HG03442 (cell line): ENCODE results near the gene FAAP100.
A peak's percentile ranks its signal among the peaks of the same experiment; 100 is the strongest.
"Not testable (repeated sequence)": the region's sequence is repeated elsewhere in the genome, so short reads cannot be mapped to it uniquely, and the experiment has no call there.

Experiments used
- ATAC-seq: cut with Tn5 transposase; IDR thresholded peaks from one replicate; pipeline ENCODE4 v1.9.1; 2021; ENCODE audit warnings: mild to moderate bottlenecking, moderate library complexity; ENCODE audit not compliant: unreplicated experiment

The FAAP100 gene, protein sequence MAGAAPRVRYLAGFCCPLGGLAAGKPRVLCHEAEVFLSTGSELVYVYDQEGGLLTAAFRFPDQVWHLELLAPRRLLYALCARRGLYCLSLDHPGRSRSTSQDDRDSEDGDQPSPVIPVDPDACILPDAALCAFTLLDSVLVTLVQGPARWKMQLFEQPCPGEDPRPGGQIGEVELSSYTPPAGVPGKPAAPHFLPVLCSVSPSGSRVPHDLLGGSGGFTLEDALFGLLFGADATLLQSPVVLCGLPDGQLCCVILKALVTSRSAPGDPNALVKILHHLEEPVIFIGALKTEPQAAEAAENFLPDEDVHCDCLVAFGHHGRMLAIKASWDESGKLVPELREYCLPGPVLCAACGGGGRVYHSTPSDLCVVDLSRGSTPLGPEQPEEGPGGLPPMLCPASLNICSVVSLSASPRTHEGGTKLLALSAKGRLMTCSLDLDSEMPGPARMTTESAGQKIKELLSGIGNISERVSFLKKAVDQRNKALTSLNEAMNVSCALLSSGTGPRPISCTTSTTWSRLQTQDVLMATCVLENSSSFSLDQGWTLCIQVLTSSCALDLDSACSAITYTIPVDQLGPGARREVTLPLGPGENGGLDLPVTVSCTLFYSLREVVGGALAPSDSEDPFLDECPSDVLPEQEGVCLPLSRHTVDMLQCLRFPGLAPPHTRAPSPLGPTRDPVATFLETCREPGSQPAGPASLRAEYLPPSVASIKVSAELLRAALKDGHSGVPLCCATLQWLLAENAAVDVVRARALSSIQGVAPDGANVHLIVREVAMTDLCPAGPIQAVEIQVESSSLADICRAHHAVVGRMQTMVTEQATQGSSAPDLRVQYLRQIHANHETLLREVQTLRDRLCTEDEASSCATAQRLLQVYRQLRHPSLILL

DNA sequence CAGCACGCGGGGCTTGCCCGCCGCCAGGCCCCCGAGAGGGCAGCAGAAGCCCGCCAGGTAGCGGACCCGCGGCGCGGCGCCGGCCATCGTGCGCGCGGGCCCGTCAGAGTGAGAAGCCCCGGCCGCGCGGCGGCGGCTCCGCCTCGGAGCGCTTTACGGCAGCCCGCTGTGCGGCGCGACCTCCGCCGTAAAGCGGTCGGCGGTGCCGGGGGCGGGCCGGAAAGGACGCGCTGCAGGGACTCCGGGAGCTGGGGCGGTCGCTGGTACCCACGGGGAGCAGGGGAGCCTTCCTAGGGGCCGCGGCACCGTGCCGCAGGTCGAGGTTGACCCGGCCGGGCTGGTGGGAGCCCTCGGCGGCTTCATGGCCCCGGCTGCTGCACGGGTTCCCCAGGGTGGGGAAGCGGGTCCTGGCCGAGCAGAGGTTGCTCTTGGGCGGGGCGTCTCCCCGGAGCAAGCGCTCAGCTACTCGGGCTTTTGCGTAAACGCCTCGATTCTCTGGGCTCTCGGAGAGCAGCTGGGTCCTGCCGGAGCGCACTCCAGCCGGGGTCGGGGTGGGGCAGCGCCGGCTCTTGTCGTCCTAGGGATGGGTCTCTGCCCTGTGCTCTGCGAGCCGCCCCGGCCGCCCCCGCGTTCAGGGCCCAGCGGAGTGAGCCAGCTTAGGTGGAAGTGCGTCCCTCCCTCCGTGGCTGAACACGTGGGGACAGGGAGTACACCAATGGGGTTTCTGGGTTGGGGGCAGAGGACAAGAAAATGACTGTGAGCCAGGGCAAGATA is at the start of gene FAAP100:
Gene FAAP100, minus strand, starts transcription at position 110 of the 774 bp plus-strand sequence. Its CDS starts 23 bp downstream, at position 87.
- peak; percentile 57 for ATAC-seq

GRCh38 chr17:81601525-81602120 is 49.5 kb upstream of the FAAP100 start:
- ATAC-seq = no peak

GRCh38 chr17:81599719-81600486 is 47.8 kb upstream of the FAAP100 start:
- no peak for ATAC-seq

GRCh38 chr17:81593105-81593871 is 41.1 kb upstream of the FAAP100 start:
- ATAC-seq = no peak

GRCh38 chr17:81591971-81592370 is 39.8 kb upstream of the FAAP100 start:
- no peak for ATAC-seq

DNA sequence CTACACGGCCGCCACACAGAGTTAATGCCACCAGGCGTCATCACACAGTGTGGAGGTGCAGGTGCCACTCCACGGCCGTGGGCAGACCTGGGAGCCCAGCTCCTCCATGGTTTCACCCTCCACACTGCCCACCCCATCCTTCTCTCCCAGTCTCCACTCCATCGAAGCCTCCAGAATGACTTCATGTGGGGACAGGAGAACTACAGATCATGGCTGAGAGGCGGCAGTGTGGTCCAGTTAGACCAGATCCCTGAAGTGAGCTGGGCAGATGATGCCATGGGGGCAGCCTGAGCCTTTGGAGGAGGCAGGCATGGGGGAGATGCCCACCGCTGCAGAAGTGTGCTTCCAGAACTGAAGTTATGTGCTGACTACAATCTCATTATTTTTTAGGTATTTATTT is 38.0 kb upstream of the FAAP100 start:
- no peak for ATAC-seq

- ATAC-seq = no peak
These were observed 37.5 kb upstream of the FAAP100 start for GRCh38 chr17:81589612-81590011.

DNA sequence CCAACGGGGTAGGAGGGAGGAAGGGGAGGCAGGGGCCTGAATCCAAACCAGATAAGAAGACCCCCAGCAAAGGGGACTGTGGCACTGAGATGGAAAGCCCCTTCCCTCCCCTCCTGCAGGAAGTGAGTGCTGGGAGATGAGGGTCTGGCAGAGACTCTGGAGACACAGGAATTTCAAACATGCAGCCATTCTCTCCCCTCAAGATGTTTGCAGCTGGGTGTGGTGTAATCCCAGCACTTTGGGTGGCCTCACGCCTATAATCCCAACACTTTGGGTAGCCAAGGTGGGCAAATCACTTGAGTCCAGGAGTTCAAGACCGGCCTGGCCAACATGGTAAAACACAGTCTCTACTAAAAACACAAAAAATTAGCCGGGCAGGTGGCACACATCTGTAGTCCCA is 33.9 kb upstream of the FAAP100 start:
- no peak for ATAC-seq

DNA sequence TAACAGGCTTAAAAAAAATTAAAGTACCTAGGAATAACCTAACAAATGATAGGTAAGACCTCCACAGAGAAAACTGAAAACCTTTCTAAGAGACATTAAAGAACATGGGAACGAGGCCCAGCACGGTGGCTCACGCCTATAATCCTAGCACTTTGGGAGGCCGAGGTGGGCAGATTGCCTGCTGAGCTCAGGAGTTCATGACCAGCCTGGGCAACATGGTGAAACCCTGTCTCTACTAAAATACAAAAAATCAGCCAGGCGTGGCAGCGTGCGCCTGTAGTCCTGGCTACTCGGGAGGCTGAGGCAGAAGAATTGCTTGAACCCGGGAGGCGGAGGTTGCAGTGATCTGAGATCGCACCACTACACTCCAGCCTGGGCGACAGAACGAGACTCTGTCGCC is 32.6 kb upstream of the FAAP100 start:
- not testable (repeated sequence) for ATAC-seq

- ATAC-seq = no peak
These were observed 31.6 kb upstream of the FAAP100 start for GRCh38 chr17:81583589-81584342.

DNA sequence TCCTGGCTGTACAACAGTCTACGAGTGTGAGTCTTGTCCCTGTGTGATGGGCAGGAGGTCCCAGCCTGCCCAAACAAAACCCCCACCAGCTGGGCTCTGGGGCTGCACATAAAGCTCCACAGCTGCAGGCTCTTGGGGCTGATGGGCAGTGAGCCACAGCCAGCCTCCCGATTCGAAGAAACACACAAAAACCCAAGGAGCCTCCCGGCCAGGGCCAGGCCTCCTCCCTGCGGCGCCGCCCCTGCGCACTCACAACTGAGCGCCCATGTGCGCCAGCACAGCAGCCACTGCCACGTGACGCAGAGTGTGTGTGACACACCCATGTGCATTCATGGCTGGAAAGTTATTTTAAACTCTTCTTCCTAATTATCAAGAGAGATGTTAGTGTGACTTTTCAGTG is 30.6 kb upstream of the FAAP100 start:
- no peak for ATAC-seq

DNA sequence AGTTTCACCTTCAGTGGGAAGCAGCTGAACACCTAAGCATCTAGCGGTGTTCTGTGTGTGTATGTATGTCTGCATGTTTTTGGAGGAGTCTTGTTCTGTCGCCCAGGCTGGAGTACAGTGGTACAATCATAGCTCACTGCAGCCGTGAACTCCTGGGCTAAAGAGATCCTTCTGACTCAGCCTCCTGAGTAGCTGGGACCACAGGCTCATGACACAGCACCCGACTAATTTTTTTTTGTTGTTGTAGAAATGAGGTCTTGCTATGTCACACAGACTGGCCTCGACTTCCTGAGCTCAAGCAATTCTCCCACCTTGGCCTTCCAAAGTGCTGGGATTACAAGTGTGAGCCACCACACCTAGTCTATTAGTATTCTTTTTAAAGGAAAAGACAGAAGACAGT is 30.2 kb upstream of the FAAP100 start:
- no peak for ATAC-seq

GRCh38 chr17:81581758-81582157 is 29.6 kb upstream of the FAAP100 start:
- no peak for ATAC-seq

DNA sequence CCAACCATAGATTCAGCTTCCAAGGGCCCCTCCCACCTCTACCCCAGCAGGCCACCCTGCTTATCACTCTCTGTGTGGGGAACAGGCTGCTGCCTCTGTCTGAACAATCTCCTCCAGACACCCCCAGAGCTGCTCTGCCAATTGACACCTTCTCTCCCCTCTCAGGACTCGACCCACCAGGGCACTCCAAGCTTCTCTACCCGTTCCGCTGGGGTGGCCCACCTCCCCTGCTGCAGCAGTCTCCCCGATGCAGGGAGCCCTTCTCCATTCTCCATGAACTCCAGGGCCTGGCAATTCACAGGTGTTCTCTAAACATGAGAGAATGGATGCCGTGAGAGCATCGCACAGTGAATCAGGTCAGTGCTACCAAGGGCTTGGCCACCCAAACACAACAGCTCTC is 28.3 kb upstream of the FAAP100 start:
- no peak for ATAC-seq

GRCh38 chr17:81579821-81580321 is 27.7 kb upstream of the FAAP100 start:
- ATAC-seq = no peak

- no peak for ATAC-seq
These were observed 27.1 kb upstream of the FAAP100 start for GRCh38 chr17:81579298-81579697.

GRCh38 chr17:81578561-81579225 is 26.5 kb upstream of the FAAP100 start:
- no peak for ATAC-seq

DNA sequence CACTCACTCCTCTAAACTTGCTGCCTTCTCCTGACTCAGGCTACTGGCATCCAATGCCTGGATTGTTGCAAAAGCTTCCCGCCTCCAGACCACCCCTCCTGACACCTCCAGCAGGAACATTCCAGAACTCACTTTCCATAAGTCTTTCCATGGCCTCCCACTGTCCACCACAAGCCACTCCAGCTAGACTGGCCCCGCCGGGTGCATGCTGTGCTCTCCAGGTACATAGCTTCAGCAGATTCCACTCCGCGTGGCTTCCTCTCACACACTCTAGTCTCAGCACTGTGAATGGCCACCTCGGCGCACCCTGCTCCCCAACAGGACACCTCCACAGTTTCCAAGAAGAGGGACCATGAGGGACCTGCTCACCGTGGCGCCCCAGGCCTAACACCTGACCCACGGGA is 25.9 kb upstream of the FAAP100 start:
- ATAC-seq = no peak
